Hepatocyte (in vitro differentiated cells): ENCODE results near the gene BLOC1S4. TPM values are rescaled to one million over a fixed set of nuclear protein-coding genes. Genes with fewer than 3 reads are reported as not detected.

Source experiments
- DNase-seq: peaks from one replicate; pipeline ENCODE4 v3.0.0-alpha.2; 2016; ENCODE audit warnings: low spot score
- H2AFZ ChIP-seq: fragments of 200-600 bp; sonication (generic); 2 replicates; pipeline ENCODE4 v1.6.0; 2016; ENCODE audit warnings: antibody characterized with exemption, mild to moderate bottlenecking
- H3K27ac ChIP-seq: fragments of 200-600 bp; sonication (generic); 2 replicates; pipeline ENCODE4 v1.5.1; 2016; ENCODE audit warnings: mild to moderate bottlenecking
- H3K27me3 ChIP-seq: fragments of 200-600 bp; sonication (generic); 2 replicates; pipeline ENCODE4 v1.6.1; 2016
- H3K36me3 ChIP-seq: fragments of 200-600 bp; sonication (generic); replicated peaks from 2 replicates; pipeline ENCODE4 v1.5.1; 2016; ENCODE audit warnings: low read depth; ENCODE audit not compliant: insufficient read depth
- H3K4me1 ChIP-seq: fragments of 200-600 bp; sonication (generic); 2 replicates; pipeline ENCODE4 v1.5.1; 2016; ENCODE audit warnings: mild to moderate bottlenecking, moderate library complexity; ENCODE audit not compliant: insufficient read depth
- H3K4me2 ChIP-seq: fragments of 200-600 bp; sonication (generic); 2 replicates; pipeline ENCODE4 v1.6.0; 2016
- H3K4me3 ChIP-seq: fragments of 200-600 bp; sonication (generic); 2 replicates; pipeline ENCODE4 v1.5.1; 2016; ENCODE audit warnings: mild to moderate bottlenecking
- H3K79me2 ChIP-seq: fragments of 200-600 bp; sonication (generic); 2 replicates; pipeline ENCODE4 v1.6.0; 2017; ENCODE audit warnings: mild to moderate bottlenecking
- H3K9me2 ChIP-seq: fragments of 200-600 bp; sonication (generic); replicated peaks from 2 replicates; pipeline ENCODE4 v1.6.0; 2017; ENCODE audit warnings: mild to moderate bottlenecking; ENCODE audit not compliant: insufficient read depth
- H3K9me3 ChIP-seq: fragments of 200-600 bp; sonication (generic); 2 replicates; pipeline ENCODE4 v1.5.1; 2016; ENCODE audit warnings: low read depth, mild to moderate bottlenecking
- H4K20me1 ChIP-seq: fragments of 200-600 bp; sonication (generic); 2 replicates; pipeline ENCODE4 v1.6.0; 2016; ENCODE audit warnings: mild to moderate bottlenecking; ENCODE audit not compliant: insufficient read depth, poor library complexity, severe bottlenecking
- CTCF ChIP-seq: fragments of 200-600 bp; sonication (generic); IDR thresholded peaks from 2 replicates; pipeline ENCODE4 v1.5.1; 2016; ENCODE audit warnings: antibody characterized with exemption, mild to moderate bottlenecking; ENCODE audit not compliant: poor library complexity
- EZH2 ChIP-seq: fragments of 200-600 bp; sonication (generic); IDR thresholded peaks from 2 replicates; pipeline ENCODE4 v1.6.1; 2016; ENCODE audit warnings: antibody characterized with exemption, mild to moderate bottlenecking, borderline replicate concordance
- EZH2phosphoT487 ChIP-seq: fragments of 200-600 bp; sonication (generic); IDR thresholded peaks from one replicate; pipeline ENCODE4 v1.6.1; 2018; ENCODE audit warnings: antibody characterized with exemption, mild to moderate bottlenecking, low read depth, moderate library complexity; ENCODE audit not compliant: unreplicated experiment, severe bottlenecking
- WGBS: methylation state at CpG from one replicate; pipeline ENCODE4 v1.1.6; 2016; ENCODE audit warnings: low lambda C conversion rate; ENCODE audit errors: missing lambda C conversion rate; 5-methylcytosine and 5-hydroxymethylcytosine counted together
- polyA plus RNA-seq: library from polyadenylated mRNA; unstranded; fragments of >200 nt; fragmentation: Nextera tagmentation; extraction: Ambion mirVana; gene quantifications from 2 replicates; pipeline ENCODE4 v1.2.1, GENCODE V29; 2016
- total RNA-seq: library from RNA; depleted of rRNA; stranded (reverse); fragments of >200 nt; gene quantifications from 2 replicates; pipeline ENCODE4 v1.2.3, GENCODE V29; 2014

Gene BLOC1S4
- total and polyA plus RNA-seq, 2 experiments from 2014 or later = 33.3 to 60.0 TPM

DNA sequence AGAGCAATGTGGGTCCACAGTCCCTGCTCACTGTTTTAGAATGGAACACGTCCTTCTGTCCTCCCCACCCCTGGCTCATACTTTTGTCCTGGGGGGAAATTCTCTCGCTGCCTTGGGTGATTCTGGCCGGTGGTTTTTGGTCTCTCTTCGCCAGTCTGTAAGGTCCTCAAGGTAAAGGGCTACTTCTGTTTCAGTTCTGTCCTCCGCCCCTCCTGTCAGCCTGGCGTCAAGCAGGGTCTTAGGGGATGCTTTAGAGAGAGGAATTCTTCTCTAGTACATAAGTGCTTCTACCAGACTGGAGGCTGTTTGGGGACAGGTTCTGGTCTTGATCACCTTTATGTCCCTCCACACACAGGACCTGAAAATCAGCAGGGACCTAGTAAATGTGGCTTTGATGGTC is 5.7 kb upstream of the BLOC1S4 start:
- TF ChIP-seq EZH2 (no peak), CTCF (no peak), EZH2phosphoT487 (no peak)
- peak overlapping the region; percentile 46 for H3K27ac ChIP-seq
- DNase-seq = no peak
- no peaks in the 10 kb centered on the region for H3K9me2 ChIP-seq
- peaks cover 21% of the 10 kb centered on the region for H3K4me1 ChIP-seq
- H4K20me1 ChIP-seq = peaks cover 15% of the 10 kb centered on the region
- H2AFZ ChIP-seq = peak overlapping the region; percentile 78
- peak overlapping the region; percentile 29 for H3K4me3 ChIP-seq
- no peaks in the 10 kb centered on the region for H3K27me3 ChIP-seq
- no peaks in the 10 kb centered on the region for H3K9me3 ChIP-seq
- H3K4me2 ChIP-seq = peak overlapping the region; percentile 86
- peaks cover 43% of the 10 kb centered on the region for H3K79me2 ChIP-seq
- H3K36me3 ChIP-seq = no peaks in the 10 kb centered on the region
- 20% methylated on average over 6 of the region's 6 CpGs for WGBS

GRCh38 chr4:6710996-6711395 is 5.0 kb upstream of the BLOC1S4 start:
- 92% methylated on average over 2 of the region's 2 CpGs for WGBS
- Histone ChIP-seq H3K4me2 (peak overlapping the region; percentile 86), H3K4me1 (peaks cover 21% of the 10 kb centered on the region), H3K4me3 (no peak overlapping the region), H3K27me3 (no peaks in the 10 kb centered on the region), H3K27ac (no peak overlapping the region), H2AFZ (no peak overlapping the region), H3K36me3 (no peaks in the 10 kb centered on the region), H3K9me2 (no peaks in the 10 kb centered on the region), H3K9me3 (no peaks in the 10 kb centered on the region), H4K20me1 (peaks cover 14% of the 10 kb centered on the region), H3K79me2 (peaks cover 36% of the 10 kb centered on the region)
- DNase-seq = no peak
- no peak for TF ChIP-seq EZH2phosphoT487

DNA sequence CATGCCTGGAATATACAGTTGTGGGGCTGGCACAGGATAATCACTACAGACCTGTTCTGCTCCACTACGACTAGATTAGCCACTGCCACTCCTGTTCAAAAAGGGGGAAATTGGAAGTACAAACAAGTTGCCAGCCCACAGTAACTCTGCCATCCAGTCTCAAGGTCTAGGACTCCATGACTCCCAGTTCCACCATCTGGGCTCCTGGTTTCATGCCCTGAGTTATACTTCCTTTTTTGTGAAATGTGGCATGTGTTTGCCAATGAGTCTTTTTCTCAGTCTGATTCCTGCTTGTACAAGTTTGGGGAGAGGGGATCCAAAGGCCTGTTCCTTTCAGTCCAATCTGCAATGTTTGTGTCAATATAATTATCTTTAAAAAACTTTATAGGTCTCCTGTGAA is 1.0 kb upstream of the BLOC1S4 start:
- Histone ChIP-seq H3K27me3 (no peaks in the 10 kb centered on the region), H3K27ac (no peak overlapping the region), H4K20me1 (peaks cover 16% of the 10 kb centered on the region), H3K79me2 (peaks cover 34% of the 10 kb centered on the region), H3K9me2 (no peaks in the 10 kb centered on the region), H3K4me3 (no peak overlapping the region), H2AFZ (peak overlapping the region; percentile 41), H3K36me3 (no peaks in the 10 kb centered on the region), H3K9me3 (no peaks in the 10 kb centered on the region), H3K4me1 (peaks cover 7% of the 10 kb centered on the region), H3K4me2 (no peak overlapping the region)
- WGBS = 100% methylated on average over 1 of the region's 1 CpG
- no peak for TF ChIP-seq CTCF
- TF ChIP-seq EZH2phosphoT487 = no peak
- TF ChIP-seq EZH2 = no peak
- no peak for DNase-seq

DNA sequence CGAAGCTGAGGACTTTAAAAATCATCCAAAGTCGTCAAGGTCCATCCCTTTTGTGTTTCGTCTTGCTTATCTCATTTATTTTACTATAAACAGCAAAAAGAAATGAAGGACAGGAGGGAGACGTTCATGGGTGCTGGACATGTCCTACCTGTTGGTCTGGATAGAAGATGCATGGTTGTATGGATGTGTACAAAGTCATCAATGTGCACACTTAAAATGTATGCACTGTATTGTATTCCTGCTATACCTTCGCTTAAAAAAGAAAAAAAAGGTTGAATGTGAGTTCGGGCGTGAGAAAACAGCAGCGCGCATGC is 313 bp upstream of the BLOC1S4 start:
- no peak for DNase-seq
- Histone ChIP-seq H3K9me2 (no peaks in the 10 kb centered on the region), H4K20me1 (peaks cover 16% of the 10 kb centered on the region), H3K27me3 (no peaks in the 10 kb centered on the region), H3K36me3 (no peaks in the 10 kb centered on the region), H3K4me3 (peak overlapping the region; percentile 11), H3K27ac (peak overlapping the region; percentile 11), H3K4me1 (peaks cover 7% of the 10 kb centered on the region), H3K4me2 (peak overlapping the region; percentile 69), H3K79me2 (peaks cover 34% of the 10 kb centered on the region), H2AFZ (peak overlapping the region; percentile 41), H3K9me3 (no peaks in the 10 kb centered on the region)
- no peak for TF ChIP-seq EZH2
- TF ChIP-seq EZH2phosphoT487 = no peak
- no peak for TF ChIP-seq CTCF
- WGBS = 16% methylated on average over 9 of the region's 9 CpGs
